GM13976 (cell line): ENCODE measurements around the gene AGBL1.

ENCODE experiments used
- DNase-seq: peaks from one replicate; pipeline ENCODE4 v3.0.0; 2012; ENCODE audit warnings: low spot score
- CTCF ChIP-seq: IDR thresholded peaks from 2 replicates; pipeline ENCODE4 v1.5.1; 2012; ENCODE audit warnings: borderline replicate concordance, mild to moderate bottlenecking; ENCODE audit not compliant: insufficient read depth; ENCODE audit errors: extremely low read depth, missing control alignments, control extremely low read depth
- in situ Hi-C: fragments of 300-500 bp; cut with MboI; formaldehyde crosslinking; loops from one replicate; pipeline ENCODE4 v1.12.0; 2022; ENCODE audit warnings: low sequenced_read_pairs, mixed read lengths, inconsistent platforms; ENCODE audit not compliant: unreplicated experiment

The AGBL1 gene

GRCh38 chr15:86275361-86275760 is 195.7 kb downstream of the AGBL1 start:
- in situ Hi-C loops, result no loop called here

GRCh38 chr15:86278586-86278985 is 198.9 kb downstream of the AGBL1 start:
- no peak for TF ChIP-seq CTCF
- in situ Hi-C loops, result no loop called here
- no peak for DNase-seq

More at GRCh38 chr15:86275361-86275760, 195.7 kb downstream of the AGBL1 start:
- no peak for DNase-seq
- TF ChIP-seq CTCF, result no peak

- no peak for TF ChIP-seq CTCF
- in situ Hi-C loops, result no loop called here
- no peak for DNase-seq
Observed at GRCh38 chr15:86284635-86285034, 205.0 kb downstream of the AGBL1 start.

- DNase-seq, result no peak
- TF ChIP-seq CTCF, result no peak
- in situ Hi-C loops, result no loop called here
Observed at GRCh38 chr15:86295511-86295910, 215.8 kb downstream of the AGBL1 start.

- no peak for TF ChIP-seq CTCF
- in situ Hi-C loops, result no loop called here
- DNase-seq, result no peak
Observed at GRCh38 chr15:86296769-86297168, 217.1 kb downstream of the AGBL1 start.

GRCh38 chr15:86300390-86301125 is 220.9 kb downstream of the AGBL1 start:
- no peak for DNase-seq
- in situ Hi-C loops, result no loop called here
- no peak for TF ChIP-seq CTCF
